Measurements from ENCODE around the gene SLX4. TPM values are rescaled to one million over a fixed set of nuclear protein-coding genes. Genes with fewer than 3 reads are reported as not detected.

The SLX4 gene
- total RNA-seq, 2 experiments from 2014 or later: 10.7 to 11.7 TPM

DNA sequence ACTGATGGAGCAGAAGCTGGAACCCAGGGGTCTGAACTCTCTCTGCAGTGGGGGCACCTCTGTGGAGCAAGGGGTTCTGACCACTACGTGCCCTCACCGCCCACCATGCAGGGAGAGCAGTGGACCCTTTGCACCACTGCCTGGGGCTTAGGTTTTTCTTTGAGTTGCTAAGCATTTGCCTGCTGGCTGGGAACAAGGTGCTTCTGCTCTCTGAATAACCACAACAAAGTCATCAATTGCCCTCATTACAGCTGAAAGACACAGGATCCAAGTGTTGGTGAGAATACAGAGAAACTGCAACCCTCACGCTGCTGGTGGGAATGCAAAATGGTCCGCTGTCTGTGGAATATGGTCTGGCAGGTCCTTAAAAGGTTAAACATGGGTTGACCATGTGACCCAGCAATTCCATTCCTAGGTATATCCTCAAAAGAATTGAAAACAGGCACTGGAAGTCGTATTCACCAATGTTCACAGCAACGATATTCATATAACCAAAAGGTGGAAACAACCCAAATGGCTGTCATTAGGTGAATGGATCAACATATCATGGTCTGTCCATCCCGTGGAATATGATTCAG, 57.0 kb downstream of the SLX4 start:
- intact Hi-C loops (cut with DNase I, micrococcal nuclease): no loop called here
- Mint-ChIP-seq H3K4me1 (no peaks in the 10 kb centered on the region), H3K4me3 (no peak overlapping the region), H3K27ac (no peak overlapping the region), H3K9me3 (ENCODE audit: low read depth) (no peaks in the 10 kb centered on the region), H3K36me3 (ENCODE audit: low read depth) (peaks cover 47% of the 10 kb centered on the region), H3K27me3 (no peaks in the 10 kb centered on the region)
- CTCF ChIA-PET: no interaction called here
- ATAC-seq (no peak), DNase-seq (no peak)
- POLR2A ChIA-PET: no interaction called here

DNA sequence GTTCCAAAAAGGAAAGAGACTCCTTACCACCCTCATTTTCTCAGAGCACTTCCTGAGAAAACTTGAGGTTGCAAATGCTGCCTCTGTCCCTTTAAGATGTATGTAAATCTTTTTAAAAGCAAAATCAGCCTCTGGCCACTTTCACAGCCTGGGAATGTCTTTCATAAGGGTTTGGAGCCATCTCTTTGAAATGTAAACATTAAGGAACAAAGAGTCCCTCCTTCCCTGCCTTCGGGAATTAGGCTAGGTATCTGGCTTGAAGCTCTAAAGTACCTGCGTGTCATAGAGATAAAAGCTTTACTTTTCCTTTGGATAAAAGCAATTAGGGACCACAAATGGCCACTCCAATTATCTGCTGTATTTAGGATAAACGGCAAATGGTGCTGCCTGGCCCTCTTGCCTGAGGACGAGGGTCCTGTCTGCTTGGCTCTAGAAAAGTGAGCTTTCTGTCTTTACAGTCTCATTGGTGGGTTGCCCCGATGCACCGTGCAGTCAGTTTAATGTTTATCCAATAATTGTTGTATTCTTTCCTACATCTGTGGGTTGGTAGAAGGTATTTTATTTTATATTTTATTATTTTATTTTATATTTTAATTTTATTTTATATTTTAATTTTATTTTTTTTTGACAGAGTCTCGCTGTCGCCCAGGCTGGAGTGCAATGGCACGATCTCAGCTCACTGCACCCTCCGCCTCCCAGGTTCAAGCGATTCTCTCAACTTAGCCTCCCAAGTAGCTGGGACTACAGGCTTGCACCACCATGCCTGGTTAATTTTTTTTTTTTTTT, 58.1 kb downstream of the SLX4 start:
- CTCF ChIA-PET: no interaction called here
- intact Hi-C loops (cut with DNase I, micrococcal nuclease): no loop called here
- Mint-ChIP-seq H3K36me3 (ENCODE audit: low read depth) (peaks cover 48% of the 10 kb centered on the region), H3K27me3 (no peaks in the 10 kb centered on the region), H3K4me1 (no peaks in the 10 kb centered on the region), H3K4me3 (no peak overlapping the region), H3K9me3 (ENCODE audit: low read depth) (no peaks in the 10 kb centered on the region), H3K27ac (no peak overlapping the region)
- ATAC-seq (no peak), DNase-seq (no peak)
- POLR2A ChIA-PET: no interaction called here

DNA sequence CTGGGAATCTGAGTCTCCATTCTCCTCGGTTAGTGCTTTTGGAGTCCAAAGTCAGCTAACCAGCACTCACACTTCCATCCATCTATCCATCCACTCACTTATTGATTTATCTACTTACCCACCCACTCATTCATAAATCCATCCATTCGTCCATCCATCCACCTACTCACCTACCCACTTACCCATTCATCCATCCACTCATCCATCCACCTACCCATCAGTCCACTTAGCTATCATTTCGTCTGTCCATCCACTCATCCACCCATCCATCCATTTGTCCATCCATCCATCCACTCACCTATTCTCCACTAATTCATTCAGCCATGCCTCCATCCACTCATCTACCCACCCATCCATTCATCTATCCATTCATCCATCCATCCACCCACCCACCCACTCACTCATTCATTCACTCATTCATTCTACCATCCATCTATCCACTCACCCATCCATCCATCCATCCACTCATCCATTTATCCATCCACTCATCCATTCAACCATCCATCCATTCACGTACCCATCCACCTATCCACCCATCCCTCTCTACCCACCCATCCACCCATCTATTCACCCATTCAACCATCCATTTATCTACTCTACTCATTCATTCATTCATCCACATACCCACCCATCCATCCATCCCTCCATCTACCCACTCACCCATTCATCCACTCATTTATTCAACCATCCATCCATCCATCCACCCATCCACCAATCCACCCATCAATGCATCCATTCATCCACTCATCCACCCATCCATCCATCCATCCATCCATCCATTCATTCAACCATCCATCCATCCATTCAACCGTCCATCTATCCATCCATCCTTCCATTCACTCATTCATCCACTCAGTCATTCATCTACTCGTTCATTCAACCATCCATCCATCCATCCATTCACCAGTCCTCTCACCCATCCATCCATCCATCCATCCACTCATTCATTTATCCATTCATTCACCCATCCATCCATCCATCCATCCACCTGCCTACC, 60.3 kb downstream of the SLX4 start:
- H3K27me3 Mint-ChIP-seq: no peaks in the 10 kb centered on the region
- CTCF ChIA-PET: interaction anchor here (1.2 kb wide), 1 partner anchor 53 kb away, joined by 3 read pairs; no protein-coding TSS in a partner anchor
- POLR2A ChIA-PET: no interaction called here
- H3K4me1 Mint-ChIP-seq: no peaks in the 10 kb centered on the region
- no peak overlapping the region for H3K27ac Mint-ChIP-seq
- peaks cover 36% of the 10 kb centered on the region for H3K36me3 Mint-ChIP-seq (ENCODE audit: low read depth)
- DNase-seq: no peak
- no peak for ATAC-seq
- H3K9me3 Mint-ChIP-seq (ENCODE audit: low read depth): no peaks in the 10 kb centered on the region
- H3K4me3 Mint-ChIP-seq: no peak overlapping the region
- intact Hi-C loops (cut with DNase I, micrococcal nuclease): no loop called here

DNA sequence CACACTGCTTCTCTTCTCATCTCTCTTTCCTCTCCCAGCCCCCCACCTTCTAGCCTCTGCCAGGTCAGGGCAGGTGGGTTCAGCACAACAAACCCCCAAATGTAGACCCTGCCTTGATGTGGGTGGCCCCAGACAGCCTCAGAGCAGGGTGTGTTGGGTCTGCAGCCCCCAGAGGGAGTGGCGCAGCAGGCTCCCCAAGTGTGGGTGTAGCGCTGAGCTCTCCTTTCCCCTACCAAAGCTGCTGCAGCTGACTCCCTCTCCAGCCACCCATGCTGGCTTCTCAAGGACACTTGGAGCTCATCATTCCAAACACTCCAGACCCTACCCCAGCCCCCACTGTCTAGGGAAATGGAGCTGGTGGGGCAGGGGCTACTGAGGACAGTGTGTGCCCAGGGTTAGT, 61.5 kb downstream of the SLX4 start:
- no peak for DNase-seq
- Mint-ChIP-seq H3K9me3 (ENCODE audit: low read depth) (no peaks in the 10 kb centered on the region), H3K4me1 (no peaks in the 10 kb centered on the region), H3K27ac (no peak overlapping the region), H3K4me3 (no peak overlapping the region), H3K27me3 (no peaks in the 10 kb centered on the region), H3K36me3 (ENCODE audit: low read depth) (peaks cover 33% of the 10 kb centered on the region)
- intact Hi-C loops (cut with DNase I, micrococcal nuclease): no loop called here
- CTCF ChIA-PET: interaction anchor here (1.2 kb wide), 1 partner anchor 52 kb away, joined by 3 read pairs; no protein-coding TSS in a partner anchor
- ATAC-seq: no peak
- POLR2A ChIA-PET: no interaction called here

DNA sequence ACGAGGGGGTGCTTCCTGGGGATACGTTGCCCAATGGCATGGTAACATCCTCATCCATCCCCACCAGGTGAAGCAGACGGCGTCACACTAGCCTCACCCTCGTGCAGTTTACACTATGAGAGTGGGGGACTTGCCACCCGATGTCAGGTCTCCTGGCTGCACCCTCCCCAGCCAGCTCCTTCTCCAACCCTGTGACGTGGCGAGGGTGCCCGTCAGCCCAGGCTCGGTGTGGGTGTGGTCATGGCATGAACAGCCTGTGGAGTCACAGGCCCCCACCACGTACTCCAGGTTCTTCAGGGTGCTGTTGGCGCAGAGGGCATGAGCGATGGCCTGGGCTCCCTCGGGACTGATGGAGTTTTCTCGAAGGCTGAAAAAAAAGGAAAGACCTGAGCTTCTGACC, 62.5 kb downstream of the SLX4 start:
- CTCF ChIA-PET: no interaction called here
- DNase-seq: no peak
- Mint-ChIP-seq H3K4me3 (no peak overlapping the region), H3K27me3 (no peaks in the 10 kb centered on the region), H3K4me1 (no peaks in the 10 kb centered on the region), H3K9me3 (ENCODE audit: low read depth) (no peaks in the 10 kb centered on the region), H3K36me3 (ENCODE audit: low read depth) (peaks cover 31% of the 10 kb centered on the region), H3K27ac (no peak overlapping the region)
- POLR2A ChIA-PET: no interaction called here
- intact Hi-C loops (cut with DNase I, micrococcal nuclease): no loop called here
- no peak for ATAC-seq

DNA sequence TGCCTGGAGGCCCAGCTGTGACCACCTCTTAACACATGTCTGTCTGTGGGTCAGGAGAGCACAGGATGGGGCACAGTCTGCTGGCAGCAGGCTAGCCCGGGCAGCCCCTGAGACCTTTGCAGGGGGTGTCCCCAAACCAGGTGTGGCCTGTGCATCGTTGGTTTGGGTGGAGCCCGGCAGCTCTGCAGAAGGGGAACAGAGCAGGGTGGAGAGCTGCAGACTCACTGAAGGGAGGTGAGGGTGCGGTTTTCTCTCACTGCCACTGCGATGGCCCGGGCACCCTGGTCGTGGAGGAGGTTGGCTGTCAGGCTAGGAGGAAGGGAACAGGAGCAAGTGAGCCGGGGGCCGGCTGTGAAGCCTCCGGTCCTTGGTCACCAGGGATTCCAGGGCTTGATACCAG, 63.0 kb downstream of the SLX4 start:
- Mint-ChIP-seq H3K4me1 (no peaks in the 10 kb centered on the region), H3K36me3 (ENCODE audit: low read depth) (peaks cover 30% of the 10 kb centered on the region), H3K4me3 (no peak overlapping the region), H3K9me3 (ENCODE audit: low read depth) (no peaks in the 10 kb centered on the region), H3K27me3 (no peaks in the 10 kb centered on the region), H3K27ac (no peak overlapping the region)
- POLR2A ChIA-PET: no interaction called here
- CTCF ChIA-PET: no interaction called here
- intact Hi-C loops (cut with DNase I, micrococcal nuclease): no loop called here
- no peak for ATAC-seq
- no peak for DNase-seq

DNA sequence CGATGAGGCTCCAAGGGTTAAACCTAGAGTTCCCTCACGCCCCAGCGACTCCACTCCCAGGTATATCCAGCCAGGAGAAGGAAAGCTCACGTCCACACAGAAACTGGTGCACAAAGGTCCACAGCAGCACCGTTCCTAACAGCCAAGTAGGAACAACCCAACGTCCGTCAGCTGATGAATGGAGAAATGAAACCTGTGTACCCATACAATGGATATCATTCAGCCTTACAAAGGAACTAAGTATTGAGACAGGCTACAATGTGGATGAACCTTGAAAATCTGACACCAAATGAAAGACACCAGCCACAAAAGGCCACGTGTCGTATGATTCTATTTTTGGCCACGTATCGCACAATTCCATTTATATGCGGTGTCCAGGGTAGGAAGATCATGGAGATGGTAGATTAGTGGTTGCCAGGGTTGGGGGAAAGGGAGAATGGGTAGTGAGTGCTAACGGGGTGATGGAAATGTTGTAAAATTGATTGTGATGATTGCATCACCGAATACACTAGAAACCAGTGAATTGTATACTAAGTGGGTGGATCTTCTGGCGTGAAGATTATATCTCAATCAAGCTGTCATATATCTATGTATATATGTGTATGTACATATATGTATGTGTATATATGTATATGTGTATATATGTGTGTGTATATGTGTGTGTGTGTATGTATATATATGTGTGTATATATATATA, 64.3 kb downstream of the SLX4 start:
- Mint-ChIP-seq H3K4me1 (no peaks in the 10 kb centered on the region), H3K27ac (no peak overlapping the region), H3K4me3 (no peak overlapping the region), H3K36me3 (ENCODE audit: low read depth) (peaks cover 21% of the 10 kb centered on the region), H3K9me3 (ENCODE audit: low read depth) (no peaks in the 10 kb centered on the region), H3K27me3 (no peaks in the 10 kb centered on the region)
- no peak for ATAC-seq
- ChIA-PET POLR2A (no interaction called here), CTCF (no interaction called here)
- intact Hi-C loops (cut with DNase I, micrococcal nuclease): no loop called here
- no peak for DNase-seq

DNA sequence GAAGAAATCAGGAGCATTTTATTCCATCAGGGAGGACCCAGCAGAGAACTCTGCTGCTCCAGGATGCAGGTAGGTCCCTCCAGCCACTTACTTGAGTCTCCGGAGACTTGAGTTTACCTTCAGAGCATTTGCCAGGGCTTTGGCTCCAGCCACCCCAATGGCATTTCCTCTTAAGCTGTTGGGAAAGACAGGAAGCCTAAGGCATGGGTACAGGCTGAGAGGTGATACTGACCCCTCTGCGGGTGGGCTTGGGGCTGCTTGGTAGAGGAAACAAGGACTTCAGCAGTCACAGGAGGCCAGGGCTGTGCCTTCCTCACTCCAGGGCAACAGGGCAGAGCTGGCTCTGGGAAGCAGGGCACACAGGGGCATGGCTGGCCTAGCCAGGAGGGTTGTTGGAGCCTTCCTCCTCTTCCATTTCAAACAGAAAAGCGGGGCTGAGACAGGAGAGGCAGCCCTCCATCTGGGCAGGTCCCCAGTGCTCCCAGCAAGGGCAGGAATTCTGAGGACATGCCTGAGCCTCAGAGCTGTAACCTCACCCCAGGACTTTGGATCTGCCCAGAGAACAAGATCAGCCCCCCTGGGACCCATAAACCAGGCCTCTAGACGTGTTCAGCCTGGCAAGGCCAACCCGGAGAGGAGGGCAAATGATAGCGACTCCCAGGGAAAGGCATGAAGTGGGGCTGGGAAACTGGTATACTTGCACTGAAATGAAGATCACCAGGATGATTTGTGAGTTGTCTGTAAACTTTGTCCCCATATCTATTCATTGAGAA, 68.6 kb downstream of the SLX4 start:
- Mint-ChIP-seq H3K9me3 (ENCODE audit: low read depth) (no peaks in the 10 kb centered on the region), H3K36me3 (ENCODE audit: low read depth) (peaks cover 16% of the 10 kb centered on the region), H3K27me3 (no peaks in the 10 kb centered on the region), H3K4me1 (no peaks in the 10 kb centered on the region), H3K27ac (no peak overlapping the region), H3K4me3 (no peak overlapping the region)
- ATAC-seq (no peak), DNase-seq (no peak)
- ChIA-PET CTCF (interaction anchor here (1.2 kb wide), 1 partner anchor 10 kb away, joined by 3 read pairs; no protein-coding TSS in a partner anchor), POLR2A (interaction anchor here (0.6 kb wide), 1 partner anchor 26 kb away, joined by 6 read pairs; no protein-coding TSS in a partner anchor)
- intact Hi-C loops (cut with DNase I, micrococcal nuclease): no loop called here

DNA sequence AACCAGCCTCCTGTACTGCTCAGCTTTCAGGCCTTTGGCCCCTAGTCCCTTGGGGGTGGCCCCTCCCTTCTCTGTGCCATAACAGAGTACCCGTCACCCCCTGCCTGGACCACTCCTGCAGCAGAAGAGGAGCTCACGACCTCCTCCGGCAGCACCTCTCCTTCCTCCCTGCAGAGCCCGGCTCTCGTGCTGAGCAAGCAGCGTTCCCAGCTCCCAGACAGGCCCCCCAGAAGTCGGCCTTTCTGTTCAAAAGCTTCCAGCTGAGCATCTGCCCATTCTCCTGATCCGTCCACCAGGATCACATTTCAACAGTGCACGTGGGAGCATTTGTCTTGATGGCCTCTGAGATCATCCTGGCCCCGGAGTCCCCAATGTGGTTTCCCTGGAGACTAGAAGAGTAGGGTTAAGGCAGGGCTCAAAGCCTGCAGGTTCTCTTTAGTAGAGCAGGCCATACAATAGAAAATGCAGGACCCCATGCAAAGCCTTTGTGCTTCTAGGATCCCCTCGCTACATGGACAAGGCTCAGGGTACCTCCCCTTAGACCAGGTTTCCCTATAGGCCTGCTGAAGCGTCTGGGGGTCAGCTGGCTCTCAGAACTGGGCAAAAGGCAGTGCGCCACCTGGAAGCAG, 69.8 kb downstream of the SLX4 start:
- intact Hi-C loops (cut with DNase I, micrococcal nuclease): no loop called here
- Mint-ChIP-seq H3K27me3 (no peaks in the 10 kb centered on the region), H3K4me1 (no peaks in the 10 kb centered on the region), H3K27ac (peak overlapping the region; percentile 5), H3K4me3 (no peak overlapping the region), H3K9me3 (ENCODE audit: low read depth) (no peaks in the 10 kb centered on the region), H3K36me3 (ENCODE audit: low read depth) (peaks cover 13% of the 10 kb centered on the region)
- CTCF ChIA-PET: interaction anchor here (0.8 kb wide), 2 partner anchors 9 to 295 kb away, joined by 3 read pairs; no protein-coding TSS in a partner anchor
- ATAC-seq (no peak), DNase-seq (no peak)
- POLR2A ChIA-PET: interaction anchor here (0.6 kb wide), 1 partner anchor 130 kb away, joined by 3 read pairs; no protein-coding TSS in a partner anchor

DNA sequence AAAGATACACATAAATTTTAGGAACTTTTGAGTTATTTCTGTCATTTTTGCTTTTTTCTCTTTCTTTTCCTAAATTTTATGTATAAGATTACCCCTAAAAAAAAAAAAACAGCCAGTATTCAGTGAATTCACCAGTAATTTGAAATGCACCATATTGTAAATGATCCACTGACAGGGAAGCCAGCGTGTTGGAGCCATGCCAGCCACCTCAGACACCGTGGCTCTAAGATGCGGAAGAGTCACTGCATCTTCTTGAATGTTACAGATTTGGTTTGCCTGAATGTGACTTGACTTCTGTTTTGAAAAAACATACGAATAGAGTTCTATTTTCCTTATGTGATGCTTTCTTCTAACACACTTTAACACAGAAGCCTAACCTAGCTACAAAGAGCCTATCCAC, 73.2 kb downstream of the SLX4 start:
- ChIA-PET POLR2A (no interaction called here), CTCF (no interaction called here)
- H3K27ac Mint-ChIP-seq: no peak overlapping the region
- H3K4me3 Mint-ChIP-seq: no peak overlapping the region
- ATAC-seq (no peak), DNase-seq (no peak)
- intact Hi-C loops (cut with DNase I, micrococcal nuclease): no loop called here
- no peaks in the 10 kb centered on the region for H3K27me3 Mint-ChIP-seq
- no peaks in the 10 kb centered on the region for H3K4me1 Mint-ChIP-seq
- no peaks in the 10 kb centered on the region for H3K9me3 Mint-ChIP-seq (ENCODE audit: low read depth)
- H3K36me3 Mint-ChIP-seq (ENCODE audit: low read depth): peaks cover 10% of the 10 kb centered on the region
